ENCODE measurements around the gene STK38. TPM values are rescaled to one million over a fixed set of nuclear protein-coding genes. Genes with fewer than 3 reads are reported as not detected.

The STK38 gene
- total RNA-seq, 2 experiments from 2014 or later, result 47.0 to 48.4 TPM

GRCh38 chr6:36563928-36564284, 16.6 kb upstream of the STK38 start:
- intact Hi-C loops (cut with DNase I, micrococcal nuclease), result no loop called here
- Histone ChIP-seq H3K4me3 (ENCODE audit: low read length) (no peak overlapping the region), H3K9me3 (ENCODE audit: control insufficient read depth in 1 of 2, insufficient read depth in 1 of 2, low read length in 2 of 2) (no peaks in the 10 kb centered on the region), H3K4me1 (ENCODE audit: insufficient read depth, low read length) (no peaks in the 10 kb centered on the region), H3K36me3 (ENCODE audit: insufficient read depth, low read length) (no peaks in the 10 kb centered on the region), H3K27me3 (ENCODE audit: control insufficient read depth in 1 of 2, insufficient read depth in 2 of 2, low read length in 2 of 2) (no peaks in the 10 kb centered on the region), H3K27ac (ENCODE audit: low read depth in 1 of 2, low read length in 2 of 2) (no peak overlapping the region)
- Mint-ChIP-seq H3K9me3 (no peaks in the 10 kb centered on the region), H3K4me3 (no peak overlapping the region), H3K4me1 (ENCODE audit: low read depth) (no peaks in the 10 kb centered on the region), H3K36me3 (ENCODE audit: low read depth) (no peaks in the 10 kb centered on the region), H3K27me3 (no peaks in the 10 kb centered on the region), H3K27ac (no peak overlapping the region)
- ATAC-seq (ENCODE audit: poor library complexity) (no peak), DNase-seq (no peak)
- TF ChIP-seq, protein P1, sequence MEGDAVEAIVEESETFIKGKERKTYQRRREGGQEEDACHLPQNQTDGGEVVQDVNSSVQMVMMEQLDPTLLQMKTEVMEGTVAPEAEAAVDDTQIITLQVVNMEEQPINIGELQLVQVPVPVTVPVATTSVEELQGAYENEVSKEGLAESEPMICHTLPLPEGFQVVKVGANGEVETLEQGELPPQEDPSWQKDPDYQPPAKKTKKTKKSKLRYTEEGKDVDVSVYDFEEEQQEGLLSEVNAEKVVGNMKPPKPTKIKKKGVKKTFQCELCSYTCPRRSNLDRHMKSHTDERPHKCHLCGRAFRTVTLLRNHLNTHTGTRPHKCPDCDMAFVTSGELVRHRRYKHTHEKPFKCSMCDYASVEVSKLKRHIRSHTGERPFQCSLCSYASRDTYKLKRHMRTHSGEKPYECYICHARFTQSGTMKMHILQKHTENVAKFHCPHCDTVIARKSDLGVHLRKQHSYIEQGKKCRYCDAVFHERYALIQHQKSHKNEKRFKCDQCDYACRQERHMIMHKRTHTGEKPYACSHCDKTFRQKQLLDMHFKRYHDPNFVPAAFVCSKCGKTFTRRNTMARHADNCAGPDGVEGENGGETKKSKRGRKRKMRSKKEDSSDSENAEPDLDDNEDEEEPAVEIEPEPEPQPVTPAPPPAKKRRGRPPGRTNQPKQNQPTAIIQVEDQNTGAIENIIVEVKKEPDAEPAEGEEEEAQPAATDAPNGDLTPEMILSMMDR (IDR thresholded peaks at IDR 0.05), result no peak
- ChIA-PET CTCF (no interaction called here), POLR2A (no interaction called here)

DNA sequence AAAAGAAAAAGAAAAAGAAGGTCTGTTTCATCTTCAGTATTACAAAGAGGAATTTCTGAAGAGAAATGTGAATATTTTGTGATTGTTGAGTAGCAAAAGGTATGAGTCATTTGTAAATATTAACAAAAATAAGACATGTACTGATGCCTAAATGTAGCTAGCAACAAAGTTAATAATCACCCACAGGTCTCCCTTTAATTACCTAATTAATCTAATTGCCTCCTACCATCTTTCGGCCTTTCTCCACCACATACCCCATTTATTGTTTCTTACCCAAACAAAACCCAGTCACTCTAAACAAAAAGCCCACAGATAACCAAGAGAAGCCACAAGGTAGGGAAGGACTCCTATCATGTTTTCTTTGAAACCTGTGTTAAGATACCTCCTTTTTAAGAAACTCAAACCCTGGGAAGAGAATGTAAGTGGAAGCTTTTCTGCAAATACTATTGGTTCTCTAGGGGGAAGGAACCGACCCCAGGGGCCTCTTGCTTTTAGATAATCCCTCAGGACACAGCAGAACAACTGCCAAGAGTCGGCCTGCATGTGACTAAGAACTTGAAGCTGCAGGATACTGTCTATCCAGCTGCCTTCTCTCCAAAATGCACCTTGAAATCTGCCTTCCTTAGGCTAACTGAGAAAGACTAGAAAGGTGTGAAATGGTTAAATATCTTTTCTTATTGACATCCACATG, 16.1 kb upstream of the STK38 start:
- ATAC-seq (ENCODE audit: poor library complexity), result no peak
- TF ChIP-seq, protein P1 (IDR thresholded peaks at IDR 0.05), result no peak
- Mint-ChIP-seq H3K4me3 (no peak overlapping the region), H3K27ac (no peak overlapping the region), H3K9me3 (no peaks in the 10 kb centered on the region), H3K4me1 (ENCODE audit: low read depth) (no peaks in the 10 kb centered on the region), H3K27me3 (no peaks in the 10 kb centered on the region), H3K36me3 (ENCODE audit: low read depth) (no peaks in the 10 kb centered on the region)
- no peaks in the 10 kb centered on the region for H3K4me1 ChIP-seq (ENCODE audit: insufficient read depth, low read length)
- POLR2A ChIA-PET, result no interaction called here
- H3K4me3 ChIP-seq (ENCODE audit: low read length), result no peak overlapping the region
- H3K36me3 ChIP-seq (ENCODE audit: insufficient read depth, low read length), result no peaks in the 10 kb centered on the region
- no peak overlapping the region for H3K27ac ChIP-seq (ENCODE audit: low read depth in 1 of 2, low read length in 2 of 2)
- DNase-seq, result no peak
- CTCF ChIA-PET, result no interaction called here
- no peaks in the 10 kb centered on the region for H3K9me3 ChIP-seq (ENCODE audit: control insufficient read depth in 1 of 2, insufficient read depth in 1 of 2, low read length in 2 of 2)
- intact Hi-C loops (cut with DNase I, micrococcal nuclease), result no loop called here
- no peaks in the 10 kb centered on the region for H3K27me3 ChIP-seq (ENCODE audit: control insufficient read depth in 1 of 2, insufficient read depth in 2 of 2, low read length in 2 of 2)

DNA sequence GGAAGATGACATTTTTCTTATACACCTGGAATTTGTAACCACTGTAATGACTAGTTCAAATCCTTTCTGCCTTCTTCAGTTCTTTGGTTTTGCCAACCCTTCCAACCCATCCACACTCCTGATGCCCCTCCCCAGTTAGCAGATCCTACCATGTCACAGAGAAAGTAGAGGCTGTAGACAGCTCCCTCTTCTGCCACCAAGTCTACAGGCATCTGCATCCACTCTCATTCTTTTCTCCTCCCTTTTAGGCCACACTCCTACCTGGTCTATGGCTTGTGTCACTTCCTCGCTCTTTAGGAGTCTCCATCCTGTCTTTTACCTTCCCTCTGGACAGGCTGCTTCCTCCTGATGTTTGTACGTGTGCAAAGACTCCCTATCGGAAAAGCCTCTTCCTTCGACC, 13.5 kb upstream of the STK38 start:
- DNase-seq (no peak), ATAC-seq (ENCODE audit: poor library complexity) (no peak)
- Mint-ChIP-seq H3K27me3 (no peaks in the 10 kb centered on the region), H3K9me3 (no peaks in the 10 kb centered on the region), H3K27ac (no peak overlapping the region), H3K36me3 (ENCODE audit: low read depth) (no peaks in the 10 kb centered on the region), H3K4me1 (ENCODE audit: low read depth) (no peaks in the 10 kb centered on the region), H3K4me3 (no peak overlapping the region)
- H3K36me3 ChIP-seq (ENCODE audit: insufficient read depth, low read length), result no peaks in the 10 kb centered on the region
- intact Hi-C loops (cut with DNase I, micrococcal nuclease), result no loop called here
- no peak overlapping the region for H3K27ac ChIP-seq (ENCODE audit: low read depth in 1 of 2, low read length in 2 of 2)
- H3K4me3 ChIP-seq (ENCODE audit: low read length), result no peak overlapping the region
- no peaks in the 10 kb centered on the region for H3K27me3 ChIP-seq (ENCODE audit: control insufficient read depth in 1 of 2, insufficient read depth in 2 of 2, low read length in 2 of 2)
- H3K4me1 ChIP-seq (ENCODE audit: insufficient read depth, low read length), result no peaks in the 10 kb centered on the region
- no peaks in the 10 kb centered on the region for H3K9me3 ChIP-seq (ENCODE audit: control insufficient read depth in 1 of 2, insufficient read depth in 1 of 2, low read length in 2 of 2)
- TF ChIP-seq, protein P1 (IDR thresholded peaks at IDR 0.05), result no peak
- ChIA-PET CTCF (interaction anchor here (1.0 kb wide), 1 partner anchor 138 kb away, joined by 3 read pairs; no protein-coding TSS in a partner anchor), POLR2A (interaction anchor here (2.3 kb wide), 1 partner anchor 15 kb away, joined by 6 read pairs; no protein-coding TSS in a partner anchor)

Data from CD4-positive, alpha-beta T cell (primary cell).